Sigmoid colon (tissue), 4 donors: ENCODE data around the gene DACH1.

ENCODE experiments used
- CTCF ChIP-seq, 4 experiments: fragments of 450-650 bp in 3 of 4; fragments of 200-600 bp in 1 of 4; IDR thresholded peaks; one replicate each; pipeline ENCODE4 v1.5.1; 2016 to 2019; ENCODE audit warnings: antibody characterized with exemption in 4 of 4, mild to moderate bottlenecking in 3 of 4, moderate library complexity in 2 of 4
- POLR2AphosphoS5 ChIP-seq, 4 donors: sonication (generic); formaldehyde crosslinking; IDR thresholded peaks; one replicate each; pipeline ENCODE4 v1.6.1; 2017; ENCODE audit warnings: antibody characterized with exemption in 4 of 4

DNA sequence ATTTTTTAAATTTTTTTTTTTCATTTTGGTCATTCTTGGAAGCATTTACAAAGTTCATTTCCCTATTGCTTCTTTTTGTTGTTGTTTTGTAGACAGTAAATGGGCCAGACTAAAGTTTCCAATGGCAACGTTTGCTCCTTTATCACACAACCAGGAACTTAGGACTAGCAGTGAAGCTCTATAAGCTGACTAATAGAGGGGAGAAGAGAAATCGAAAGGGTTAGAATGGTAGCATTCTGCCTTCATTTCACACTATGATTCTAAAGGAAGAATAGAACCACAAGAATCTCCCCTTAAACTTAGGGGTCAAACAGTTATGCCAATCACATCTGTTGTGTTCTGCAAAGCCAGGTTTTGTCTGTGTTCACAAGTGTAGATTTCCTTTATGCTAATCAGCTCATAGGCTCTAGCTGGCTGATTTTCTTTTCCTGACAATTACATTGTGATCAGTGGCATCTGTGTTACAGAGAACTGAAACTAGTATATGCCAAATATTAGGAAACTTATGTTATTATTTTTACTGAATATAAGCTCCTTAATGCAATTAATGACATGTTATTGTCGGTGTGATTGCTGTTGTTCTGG is 467.3 kb downstream of the DACH1 start:
- no peak for TF ChIP-seq POLR2AphosphoS5 (IDR thresholded peaks at IDR 0.05)
- TF ChIP-seq CTCF (IDR thresholded peaks at IDR 0.05) = no peak
